ENCODE data around the gene MYO10.

The MYO10 gene

GRCh38 chr5:16807547-16807864 lies 128.6 kb downstream of the MYO10 start:
- no peak for DNase-seq

GRCh38 chr5:16806711-16807546 lies 129.2 kb downstream of the MYO10 start:
- DNase-seq: no peak

GRCh38 chr5:16805486-16805885 lies 130.6 kb downstream of the MYO10 start:
- no peak for DNase-seq

GRCh38 chr5:16803831-16804230 lies 132.3 kb downstream of the MYO10 start:
- DNase-seq: no peak

- DNase-seq: no peak
Measured at GRCh38 chr5:16800477-16800876, 135.6 kb downstream of the MYO10 start.

GRCh38 chr5:16799796-16800195 lies 136.3 kb downstream of the MYO10 start:
- no peak for DNase-seq

GRCh38 chr5:16797951-16798350 lies 138.1 kb downstream of the MYO10 start:
- DNase-seq: no peak

- DNase-seq: no peak
Measured at GRCh38 chr5:16794269-16794913, 141.7 kb downstream of the MYO10 start.

- no peak for DNase-seq
Measured at GRCh38 chr5:16792598-16793275, 143.4 kb downstream of the MYO10 start.

GRCh38 chr5:16791904-16792597 lies 144.0 kb downstream of the MYO10 start:
- no peak for DNase-seq

GRCh38 chr5:16791036-16791705 lies 144.9 kb downstream of the MYO10 start:
- peak; percentile 14 for DNase-seq

- no peak for DNase-seq
Measured at GRCh38 chr5:16788957-16789356, 147.1 kb downstream of the MYO10 start.

- no peak for DNase-seq
Measured at GRCh38 chr5:16787278-16787677, 148.8 kb downstream of the MYO10 start.

- DNase-seq: no peak
Measured at GRCh38 chr5:16784843-16785791, 151.0 kb downstream of the MYO10 start.

GRCh38 chr5:16784088-16784487 lies 152.0 kb downstream of the MYO10 start:
- DNase-seq: no peak

GRCh38 chr5:16781828-16782626 lies 154.1 kb downstream of the MYO10 start:
- no peak for DNase-seq

GRCh38 chr5:16780325-16780724 lies 155.8 kb downstream of the MYO10 start:
- no peak for DNase-seq

- DNase-seq: no peak
Measured at GRCh38 chr5:16777432-16777831, 158.7 kb downstream of the MYO10 start.

GRCh38 chr5:16776611-16777251 lies 159.4 kb downstream of the MYO10 start:
- no peak for DNase-seq

GRCh38 chr5:16774806-16775205 lies 161.3 kb downstream of the MYO10 start:
- DNase-seq: no peak

All from CD4-positive, alpha-beta T cell treated with Interleukin-17A for 4 hours (primary cell).